ENCODE measurements around the gene FGG.

The FGG gene

GRCh38 chr4:154640999-154641398 lies 28.5 kb upstream of the FGG start:
- H3K4me1 ChIP-seq, result no peaks in the 10 kb centered on the region
- H3K27me3 ChIP-seq, result no peaks in the 10 kb centered on the region
- no peak for DNase-seq
- TF ChIP-seq CTCF (IDR thresholded peaks at IDR 0.05; ENCODE audit: low read depth, low read length), result no peak
- no peaks in the 10 kb centered on the region for H3K36me3 ChIP-seq
- H3K4me3 ChIP-seq (ENCODE audit: low read depth, low read length), result no peak overlapping the region
- H3K9me3 ChIP-seq, result no peaks in the 10 kb centered on the region

DNA sequence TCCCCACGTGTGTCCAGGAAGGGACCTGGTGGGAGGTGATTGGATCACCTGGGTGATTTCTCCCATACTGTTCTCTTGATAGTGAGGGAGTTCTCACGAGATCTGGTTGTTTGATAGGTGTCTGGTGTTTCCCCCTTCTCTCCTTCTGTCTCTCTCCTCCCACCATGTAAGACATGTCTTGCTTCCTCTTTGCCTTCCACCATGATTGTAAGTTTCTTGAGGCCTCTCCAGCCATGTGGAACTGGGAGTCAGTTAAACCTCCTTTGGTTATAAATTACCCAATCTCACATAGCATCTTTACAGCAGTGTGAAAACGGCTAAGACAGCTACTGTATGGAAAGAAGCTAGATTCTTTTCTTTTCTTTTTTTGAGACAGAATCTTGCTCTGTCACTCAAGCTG lies 21.6 kb upstream of the FGG start:
- Histone ChIP-seq H3K4me3 (ENCODE audit: low read depth, low read length) (no peak overlapping the region), H3K27me3 (peaks cover 10% of the 10 kb centered on the region), H3K36me3 (no peaks in the 10 kb centered on the region), H3K9me3 (no peaks in the 10 kb centered on the region), H3K4me1 (no peaks in the 10 kb centered on the region)
- TF ChIP-seq CTCF (IDR thresholded peaks at IDR 0.05; ENCODE audit: low read depth, low read length), result no peak
- no peak for DNase-seq

GRCh38 chr4:154631828-154632227 lies 19.4 kb upstream of the FGG start:
- DNase-seq, result no peak
- no peaks in the 10 kb centered on the region for H3K4me1 ChIP-seq

DNA sequence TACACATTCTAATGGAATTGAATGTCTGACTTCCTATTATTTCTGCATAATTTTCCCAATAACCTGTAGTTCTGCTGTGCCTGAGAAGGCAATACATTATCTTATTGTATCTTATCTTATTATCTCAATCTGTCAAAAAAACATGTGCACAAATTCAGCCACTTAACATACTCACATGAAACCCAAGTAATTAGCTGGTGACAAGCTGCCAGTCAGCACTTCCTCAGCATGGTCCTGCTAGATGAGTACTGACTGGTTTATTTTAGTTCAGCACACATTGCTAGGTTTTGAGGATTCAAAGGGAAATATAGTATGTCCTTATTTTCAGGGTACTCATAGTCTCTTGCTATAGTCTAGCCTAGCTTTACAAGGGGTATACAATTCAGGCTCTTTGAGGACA lies 17.9 kb upstream of the FGG start:
- DNase-seq, result no peak
- Histone ChIP-seq H3K9me3 (no peaks in the 10 kb centered on the region), H3K4me3 (ENCODE audit: low read depth, low read length) (no peak overlapping the region), H3K4me1 (no peaks in the 10 kb centered on the region), H3K36me3 (no peaks in the 10 kb centered on the region), H3K27me3 (peaks cover 31% of the 10 kb centered on the region)
- TF ChIP-seq CTCF (IDR thresholded peaks at IDR 0.05; ENCODE audit: low read depth, low read length), result no peak

More at GRCh38 chr4:154631828-154632227, 19.4 kb upstream of the FGG start:
- peaks cover 28% of the 10 kb centered on the region for H3K27me3 ChIP-seq
- H3K36me3 ChIP-seq, result no peaks in the 10 kb centered on the region
- TF ChIP-seq CTCF (IDR thresholded peaks at IDR 0.05; ENCODE audit: low read depth, low read length), result no peak
- H3K9me3 ChIP-seq, result no peaks in the 10 kb centered on the region
- no peak overlapping the region for H3K4me3 ChIP-seq (ENCODE audit: low read depth, low read length)

GRCh38 chr4:154626793-154627484 lies 14.5 kb upstream of the FGG start:
- peak; percentile 70 for TF ChIP-seq CTCF (IDR thresholded peaks at IDR 0.05; ENCODE audit: low read depth, low read length)
- peak; percentile 82 for DNase-seq
- H3K4me3 ChIP-seq (ENCODE audit: low read depth, low read length), result peak overlapping the region; percentile 36
- H3K4me1 ChIP-seq, result no peaks in the 10 kb centered on the region
- no peaks in the 10 kb centered on the region for H3K9me3 ChIP-seq
- H3K27me3 ChIP-seq, result peaks cover 24% of the 10 kb centered on the region
- no peaks in the 10 kb centered on the region for H3K36me3 ChIP-seq

- H3K9me3 ChIP-seq, result no peaks in the 10 kb centered on the region
- H3K36me3 ChIP-seq, result no peaks in the 10 kb centered on the region
- peaks cover 21% of the 10 kb centered on the region for H3K27me3 ChIP-seq
- H3K4me3 ChIP-seq (ENCODE audit: low read depth, low read length), result no peak overlapping the region
- no peak for DNase-seq
- H3K4me1 ChIP-seq, result no peaks in the 10 kb centered on the region
- TF ChIP-seq CTCF (IDR thresholded peaks at IDR 0.05; ENCODE audit: low read depth, low read length), result no peak
These were observed 13.5 kb upstream of the FGG start for GRCh38 chr4:154625971-154626370.

Data from BE2C (cell line).